ENCODE data around the gene TNRC6C. TPM values are rescaled to one million over a fixed set of nuclear protein-coding genes. Genes with fewer than 3 reads are reported as not detected.

Gene TNRC6C
- total and polyA plus RNA-seq, 2 of the 13 experiments (the other 11 are each of a cell fraction or from before 2014, with no cell fraction given), result 0.66 to 4.9 TPM

DNA sequence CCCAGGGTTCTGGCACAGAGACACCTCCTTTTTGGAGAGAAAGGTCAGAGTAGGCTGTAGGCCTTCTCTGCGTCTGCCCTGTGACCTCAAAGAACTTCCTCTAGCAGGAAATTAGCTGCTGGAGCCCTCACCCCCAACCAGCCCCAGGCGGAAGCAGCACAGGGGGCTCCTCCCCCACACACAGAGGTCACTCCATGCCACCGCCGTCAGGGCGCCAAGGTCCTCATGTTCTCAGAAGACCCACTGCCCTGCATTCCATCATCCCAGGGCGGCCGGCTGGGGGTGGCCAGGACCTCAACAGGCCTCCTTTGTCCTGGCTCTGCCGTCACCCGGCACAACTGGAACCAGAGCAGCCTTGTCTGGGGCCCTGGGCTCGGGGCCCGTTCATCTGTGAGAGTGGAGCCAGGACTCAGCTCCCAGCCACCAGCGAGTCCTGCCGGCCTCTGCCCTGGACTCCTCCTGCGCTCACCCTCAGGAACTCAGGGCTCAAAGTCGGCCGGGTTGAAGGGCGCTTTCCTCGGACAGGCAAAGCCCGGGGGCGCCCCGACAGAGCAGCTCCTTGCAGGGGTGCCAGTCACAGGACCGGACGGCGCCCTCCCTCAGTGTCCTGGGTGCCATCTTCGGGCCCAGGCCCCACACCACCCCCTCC lies 168.9 kb downstream of the TNRC6C start (continued):
- TF ChIP-seq, protein P1, sequence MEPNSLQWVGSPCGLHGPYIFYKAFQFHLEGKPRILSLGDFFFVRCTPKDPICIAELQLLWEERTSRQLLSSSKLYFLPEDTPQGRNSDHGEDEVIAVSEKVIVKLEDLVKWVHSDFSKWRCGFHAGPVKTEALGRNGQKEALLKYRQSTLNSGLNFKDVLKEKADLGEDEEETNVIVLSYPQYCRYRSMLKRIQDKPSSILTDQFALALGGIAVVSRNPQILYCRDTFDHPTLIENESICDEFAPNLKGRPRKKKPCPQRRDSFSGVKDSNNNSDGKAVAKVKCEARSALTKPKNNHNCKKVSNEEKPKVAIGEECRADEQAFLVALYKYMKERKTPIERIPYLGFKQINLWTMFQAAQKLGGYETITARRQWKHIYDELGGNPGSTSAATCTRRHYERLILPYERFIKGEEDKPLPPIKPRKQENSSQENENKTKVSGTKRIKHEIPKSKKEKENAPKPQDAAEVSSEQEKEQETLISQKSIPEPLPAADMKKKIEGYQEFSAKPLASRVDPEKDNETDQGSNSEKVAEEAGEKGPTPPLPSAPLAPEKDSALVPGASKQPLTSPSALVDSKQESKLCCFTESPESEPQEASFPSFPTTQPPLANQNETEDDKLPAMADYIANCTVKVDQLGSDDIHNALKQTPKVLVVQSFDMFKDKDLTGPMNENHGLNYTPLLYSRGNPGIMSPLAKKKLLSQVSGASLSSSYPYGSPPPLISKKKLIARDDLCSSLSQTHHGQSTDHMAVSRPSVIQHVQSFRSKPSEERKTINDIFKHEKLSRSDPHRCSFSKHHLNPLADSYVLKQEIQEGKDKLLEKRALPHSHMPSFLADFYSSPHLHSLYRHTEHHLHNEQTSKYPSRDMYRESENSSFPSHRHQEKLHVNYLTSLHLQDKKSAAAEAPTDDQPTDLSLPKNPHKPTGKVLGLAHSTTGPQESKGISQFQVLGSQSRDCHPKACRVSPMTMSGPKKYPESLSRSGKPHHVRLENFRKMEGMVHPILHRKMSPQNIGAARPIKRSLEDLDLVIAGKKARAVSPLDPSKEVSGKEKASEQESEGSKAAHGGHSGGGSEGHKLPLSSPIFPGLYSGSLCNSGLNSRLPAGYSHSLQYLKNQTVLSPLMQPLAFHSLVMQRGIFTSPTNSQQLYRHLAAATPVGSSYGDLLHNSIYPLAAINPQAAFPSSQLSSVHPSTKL (CRISPR knock-in tag; IDR thresholded peaks at IDR 0.05), result peak; percentile 66
- TF ChIP-seq, protein P2, sequence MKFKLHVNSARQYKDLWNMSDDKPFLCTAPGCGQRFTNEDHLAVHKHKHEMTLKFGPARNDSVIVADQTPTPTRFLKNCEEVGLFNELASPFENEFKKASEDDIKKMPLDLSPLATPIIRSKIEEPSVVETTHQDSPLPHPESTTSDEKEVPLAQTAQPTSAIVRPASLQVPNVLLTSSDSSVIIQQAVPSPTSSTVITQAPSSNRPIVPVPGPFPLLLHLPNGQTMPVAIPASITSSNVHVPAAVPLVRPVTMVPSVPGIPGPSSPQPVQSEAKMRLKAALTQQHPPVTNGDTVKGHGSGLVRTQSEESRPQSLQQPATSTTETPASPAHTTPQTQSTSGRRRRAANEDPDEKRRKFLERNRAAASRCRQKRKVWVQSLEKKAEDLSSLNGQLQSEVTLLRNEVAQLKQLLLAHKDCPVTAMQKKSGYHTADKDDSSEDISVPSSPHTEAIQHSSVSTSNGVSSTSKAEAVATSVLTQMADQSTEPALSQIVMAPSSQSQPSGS (CRISPR knock-in tag; IDR thresholded peaks at IDR 0.05), result peak; percentile 73
- TF ChIP-seq ZNF260 (CRISPR knock-in tag; IDR thresholded peaks at IDR 0.05; ENCODE audit: borderline replicate concordance, low read depth), result no peak
- no peak for TF ChIP-seq EED (CRISPR knock-in tag; IDR thresholded peaks at IDR 0.05)
- TF ChIP-seq RCOR2 (CRISPR knock-in tag; IDR thresholded peaks at IDR 0.05), result peak; percentile 22; the same call in 1 of the 2 replicates
- TF ChIP-seq, protein P3, sequence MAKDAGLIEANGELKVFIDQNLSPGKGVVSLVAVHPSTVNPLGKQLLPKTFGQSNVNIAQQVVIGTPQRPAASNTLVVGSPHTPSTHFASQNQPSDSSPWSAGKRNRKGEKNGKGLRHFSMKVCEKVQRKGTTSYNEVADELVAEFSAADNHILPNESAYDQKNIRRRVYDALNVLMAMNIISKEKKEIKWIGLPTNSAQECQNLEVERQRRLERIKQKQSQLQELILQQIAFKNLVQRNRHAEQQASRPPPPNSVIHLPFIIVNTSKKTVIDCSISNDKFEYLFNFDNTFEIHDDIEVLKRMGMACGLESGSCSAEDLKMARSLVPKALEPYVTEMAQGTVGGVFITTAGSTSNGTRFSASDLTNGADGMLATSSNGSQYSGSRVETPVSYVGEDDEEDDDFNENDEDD (CRISPR knock-in tag; IDR thresholded peaks at IDR 0.05; ENCODE audit: borderline replicate concordance), result peak; percentile 72; the same call in 1 of the 2 replicates
- no peak for TF ChIP-seq ISX (CRISPR knock-in tag; conservative IDR thresholded peaks at IDR 0.05)
- peak; percentile 52; the same call in 1 of the 2 replicates for TF ChIP-seq EEA1 (CRISPR knock-in tag; IDR thresholded peaks at IDR 0.05; ENCODE audit: borderline replicate concordance)
- TF ChIP-seq TBX2 (CRISPR knock-in tag; IDR thresholded peaks at IDR 0.05; ENCODE audit: borderline replicate concordance), result peak; percentile 66
- no peak for TF ChIP-seq PCBP2 (optimal IDR thresholded peaks at IDR 0.05; ENCODE audit: low read depth, low read length, poor library complexity, severe bottlenecking)
- TF ChIP-seq ZNF614 (CRISPR knock-in tag; IDR thresholded peaks at IDR 0.05; ENCODE audit: borderline replicate concordance), result peak; percentile 25; the same call in 1 of the 2 replicates
- TF ChIP-seq SATB2 (CRISPR knock-in tag; IDR thresholded peaks at IDR 0.05), result no peak
- TF ChIP-seq MAFG (CRISPR knock-in tag; IDR thresholded peaks at IDR 0.05), result no peak
- TF ChIP-seq ZNF329 (CRISPR knock-in tag; IDR thresholded peaks at IDR 0.05; ENCODE audit: low read depth), result peak; percentile 15; the same call in 1 of the 2 replicates
- 0 out of 2 replicates have a peak, but pooled peaks have one; percentile 76 for TF ChIP-seq DNMT3B (CRISPR knock-in tag; conservative IDR thresholded peaks at IDR 0.05)
- peak; percentile 78 for TF ChIP-seq POLR2G (IDR thresholded peaks at IDR 0.05; ENCODE audit: low read depth, low read length)
- TF ChIP-seq ZNF883 (CRISPR knock-in tag; IDR thresholded peaks at IDR 0.05; ENCODE audit: not compliant biosample characterization), result peak; percentile 25
- TF ChIP-seq, protein P4, sequence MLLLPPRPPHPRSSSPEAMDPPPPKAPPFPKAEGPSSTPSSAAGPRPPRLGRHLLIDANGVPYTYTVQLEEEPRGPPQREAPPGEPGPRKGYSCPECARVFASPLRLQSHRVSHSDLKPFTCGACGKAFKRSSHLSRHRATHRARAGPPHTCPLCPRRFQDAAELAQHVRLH (CRISPR knock-in tag; IDR thresholded peaks at IDR 0.05; ENCODE audit: borderline replicate concordance, low read depth), result peak; percentile 74; the same call in 1 of the 2 replicates
